HG02981 (cell line): ENCODE data around the gene NFE2.

ENCODE experiments used
- ATAC-seq: cut with Tn5 transposase; IDR thresholded peaks from one replicate; pipeline ENCODE4 v1.9.1; 2021; ENCODE audit warnings: mild to moderate bottlenecking, moderate library complexity; ENCODE audit not compliant: unreplicated experiment

Gene NFE2

DNA sequence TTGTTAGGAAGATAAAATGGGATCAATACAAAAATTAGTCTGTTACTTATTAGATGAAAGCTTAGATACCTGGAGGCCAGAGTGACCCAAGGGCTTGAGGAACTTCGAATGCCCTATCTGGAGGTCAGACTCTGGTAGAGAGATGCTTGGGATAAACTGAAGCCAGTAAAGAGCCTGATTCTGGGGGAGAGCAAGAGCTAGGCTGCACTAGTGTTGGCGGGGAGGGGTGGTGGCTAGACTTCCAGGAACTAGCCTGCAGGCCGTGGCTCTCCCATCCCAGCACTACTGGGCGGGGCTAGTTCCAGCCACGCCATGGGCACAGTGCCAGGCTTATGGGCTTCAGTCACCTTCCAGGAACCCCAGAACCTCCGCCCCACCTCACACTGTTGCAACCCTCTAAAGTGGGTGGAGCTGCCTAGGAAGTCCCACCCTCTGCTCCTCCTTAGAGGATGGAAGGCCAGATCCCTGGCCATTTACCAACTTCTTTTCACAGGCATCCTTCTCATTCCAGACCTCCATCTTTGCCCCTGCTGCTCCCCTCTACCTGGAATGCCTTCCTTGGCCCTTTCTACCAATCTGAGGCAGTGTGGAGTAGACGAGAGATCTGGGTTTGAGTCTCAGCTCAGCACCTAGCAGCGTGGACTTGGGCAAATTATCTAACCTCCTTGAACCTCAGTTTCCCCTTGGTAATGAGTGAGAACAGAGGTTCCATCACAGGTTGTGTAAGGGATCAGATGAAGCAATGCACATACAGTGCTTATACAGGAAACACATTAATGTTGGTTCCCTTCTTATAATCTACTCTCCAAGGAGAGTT lies 6.3 kb upstream of the NFE2 start:
- ATAC-seq, result no peak

DNA sequence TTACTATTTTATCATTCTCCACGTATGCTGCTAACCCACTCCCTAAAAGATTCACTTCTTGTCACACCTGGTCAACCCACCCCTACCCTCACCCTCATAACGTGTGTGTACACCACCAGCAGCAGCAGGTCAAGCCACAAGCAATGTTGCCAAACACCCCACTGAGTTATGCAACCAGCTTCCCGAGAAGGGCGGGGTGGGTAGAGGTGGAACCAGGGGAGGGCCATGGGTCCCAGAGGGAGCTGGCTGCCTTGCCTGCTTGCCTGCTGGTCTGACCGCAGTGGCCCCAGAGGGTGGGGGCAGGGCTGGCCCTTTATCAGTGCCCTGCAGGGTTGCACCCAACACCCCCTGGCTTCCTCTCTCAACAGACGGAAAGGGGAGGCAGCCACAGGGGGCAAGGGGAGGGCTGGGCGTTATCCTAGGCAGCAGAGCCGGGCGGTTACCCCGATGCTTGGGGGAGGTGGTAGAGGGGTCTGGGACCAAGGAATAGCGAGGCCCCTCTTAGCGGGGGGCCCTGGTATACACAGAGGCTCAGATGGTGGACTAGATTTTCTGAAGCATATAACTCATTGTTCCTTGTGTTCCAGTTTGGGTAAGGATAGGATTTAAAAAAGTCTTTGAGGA lies 3.5 kb upstream of the NFE2 start:
- no peak for ATAC-seq

DNA sequence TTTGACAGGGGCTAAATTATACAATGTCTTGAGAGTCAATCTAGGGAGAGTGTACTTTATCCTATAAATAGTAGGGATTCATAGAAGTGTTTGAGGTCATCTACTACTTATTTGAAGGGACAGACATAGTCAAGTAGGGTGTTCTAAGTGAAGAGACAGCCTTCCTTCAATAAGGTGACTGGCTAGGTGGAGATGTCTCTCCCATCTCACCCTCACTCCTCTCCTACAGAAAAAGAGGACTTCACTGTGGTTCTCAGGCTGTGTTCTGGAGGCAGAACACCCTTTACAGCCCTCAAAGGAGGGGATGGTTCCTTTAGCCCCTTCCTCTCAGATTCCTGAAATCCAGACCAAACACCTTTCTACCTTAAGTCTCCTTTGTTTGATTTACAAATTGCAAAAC lies 2.8 kb upstream of the NFE2 start:
- ATAC-seq, result no peak

DNA sequence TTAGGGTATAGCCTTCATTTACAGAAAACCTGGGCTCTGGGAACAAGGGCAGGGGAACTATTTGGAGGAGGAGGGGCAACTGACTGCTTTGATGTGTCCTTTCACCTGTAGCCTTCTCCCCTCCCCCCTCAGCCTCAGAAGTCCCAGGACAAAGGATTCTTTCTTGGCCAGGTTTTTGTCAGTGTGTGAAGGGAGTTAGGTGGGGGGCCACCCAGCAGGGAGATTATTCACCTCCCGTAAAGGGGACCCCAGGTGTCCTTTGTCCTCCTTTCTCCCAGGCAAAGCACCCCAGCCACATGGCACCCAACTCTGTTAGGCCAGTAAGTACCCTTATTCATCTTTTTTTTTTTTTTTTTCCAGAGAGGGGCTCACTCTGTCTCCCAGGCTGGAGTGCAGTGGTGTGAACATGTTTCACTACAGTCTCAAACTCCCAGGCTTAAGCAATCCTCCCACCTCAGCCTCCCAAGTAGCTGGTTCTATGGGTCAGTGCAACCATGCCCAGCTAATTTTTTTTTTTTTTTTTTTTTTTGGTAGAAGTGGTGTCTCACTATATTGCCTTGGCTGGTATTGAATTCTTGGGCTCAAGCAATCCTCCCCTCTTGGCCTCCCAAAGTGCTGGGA lies 723 bp upstream of the NFE2 start:
- ATAC-seq, result no peak

DNA sequence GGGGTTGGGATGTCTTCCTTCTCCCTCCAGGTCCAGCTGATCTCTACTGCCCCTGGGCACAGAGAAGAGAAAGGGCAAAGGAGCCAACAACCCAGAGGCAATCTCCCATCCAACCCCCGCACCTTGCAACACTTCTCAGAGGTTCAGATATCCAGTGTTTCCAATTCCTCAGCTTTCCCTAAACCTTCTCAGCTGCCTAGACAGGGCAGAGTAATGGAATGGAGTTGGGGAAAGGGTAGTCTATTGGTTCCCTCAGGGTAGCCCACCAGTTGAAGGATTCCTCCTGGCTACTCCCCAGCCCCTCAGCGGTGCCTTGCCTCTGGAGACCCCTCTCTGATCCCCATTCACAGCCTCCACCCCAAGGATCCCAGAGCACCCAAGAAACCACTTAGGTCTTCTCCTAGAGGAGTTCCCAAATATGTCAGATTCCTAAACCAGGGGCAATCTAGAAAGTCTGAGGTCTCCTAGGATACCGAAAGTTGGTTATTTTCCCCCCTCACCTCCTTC lies 537 bp downstream of the NFE2 start:
- ATAC-seq, result no peak

DNA sequence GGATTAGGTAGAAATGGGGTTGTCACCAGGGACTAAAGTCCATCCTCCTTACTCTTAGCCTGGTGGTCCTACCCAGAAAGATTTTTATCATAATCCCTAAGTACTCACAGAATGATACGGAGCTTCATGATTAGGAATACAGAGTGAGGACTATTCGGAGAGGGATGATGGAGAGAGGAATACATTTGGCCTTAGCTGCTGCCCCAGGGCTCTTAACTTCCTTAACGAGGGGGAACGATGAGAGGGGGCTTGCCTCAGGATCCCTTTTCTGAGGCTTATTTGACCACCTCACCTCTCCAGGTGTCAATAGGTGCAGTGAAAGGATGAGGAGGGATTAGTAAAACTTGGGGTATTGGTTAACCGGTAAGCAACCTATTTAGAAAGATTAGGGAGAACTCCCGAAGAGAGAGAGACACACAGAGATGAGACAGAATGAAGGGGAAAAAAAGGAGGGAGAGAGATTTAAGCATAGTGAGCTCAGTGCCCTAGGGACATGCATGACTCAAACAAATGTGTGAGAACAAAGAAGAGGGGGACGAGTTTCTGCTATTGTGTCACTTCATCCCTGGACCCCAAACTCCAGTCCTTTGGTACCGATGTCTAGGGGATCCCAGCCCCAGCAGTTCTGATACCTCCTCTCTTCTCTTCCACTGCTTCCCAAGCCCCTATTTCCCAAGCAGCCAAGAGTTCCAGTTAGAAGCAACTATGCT lies 1.1 kb downstream of the NFE2 start:
- ATAC-seq, result no peak

DNA sequence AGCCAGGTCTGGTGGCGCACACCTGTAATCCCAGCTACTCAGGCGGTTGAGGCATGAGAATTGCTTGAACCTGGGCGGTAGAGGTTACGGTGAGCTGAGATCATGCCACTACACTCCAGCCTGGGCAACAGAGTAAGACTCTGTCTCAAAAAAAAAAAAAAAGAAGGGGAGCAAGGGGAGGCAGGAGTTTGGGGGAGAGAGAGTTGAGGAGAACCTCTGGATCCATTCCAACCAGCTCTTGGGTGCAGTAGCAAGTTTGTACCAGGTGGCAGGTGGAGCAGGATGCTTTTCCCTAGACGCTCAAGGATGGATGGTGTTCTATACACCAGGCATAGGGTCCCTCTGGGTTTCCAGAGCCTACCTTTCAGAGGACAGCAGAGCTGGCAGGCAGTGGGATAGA lies 1.9 kb downstream of the NFE2 start:
- no peak for ATAC-seq

DNA sequence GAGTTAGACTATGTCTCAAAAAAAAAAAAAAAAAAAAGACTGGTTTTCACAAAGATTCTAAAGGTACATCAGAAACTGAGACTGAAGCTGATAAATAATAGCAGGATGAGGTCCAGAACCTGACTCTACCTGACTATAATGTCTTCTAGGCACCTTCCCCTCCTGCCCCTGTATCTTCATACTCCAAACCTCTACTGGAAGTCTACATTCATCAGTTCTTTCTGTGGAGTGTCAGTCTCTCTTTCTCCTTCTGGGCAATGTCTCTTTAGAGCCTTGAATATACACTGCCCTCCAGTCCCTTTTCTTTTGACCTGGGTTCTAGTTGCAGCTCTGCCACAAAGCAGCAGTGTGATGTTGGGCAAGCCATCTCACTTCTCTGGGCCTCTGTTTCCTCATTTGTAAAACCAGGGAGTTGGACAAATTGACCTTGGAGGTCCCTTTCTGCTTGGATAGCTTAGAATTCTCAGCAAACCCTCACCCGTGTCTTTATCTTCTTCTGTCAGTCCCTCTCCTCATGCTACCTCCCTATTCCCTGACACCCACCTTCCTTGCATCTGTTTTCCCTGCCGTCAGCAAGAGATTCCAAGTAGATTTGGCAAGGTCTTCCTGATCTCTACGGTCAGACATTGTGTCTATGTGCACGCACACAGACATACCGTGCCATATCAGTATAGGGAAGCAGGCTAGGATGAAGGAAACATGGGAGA lies 4.3 kb downstream of the NFE2 start:
- no peak for ATAC-seq

DNA sequence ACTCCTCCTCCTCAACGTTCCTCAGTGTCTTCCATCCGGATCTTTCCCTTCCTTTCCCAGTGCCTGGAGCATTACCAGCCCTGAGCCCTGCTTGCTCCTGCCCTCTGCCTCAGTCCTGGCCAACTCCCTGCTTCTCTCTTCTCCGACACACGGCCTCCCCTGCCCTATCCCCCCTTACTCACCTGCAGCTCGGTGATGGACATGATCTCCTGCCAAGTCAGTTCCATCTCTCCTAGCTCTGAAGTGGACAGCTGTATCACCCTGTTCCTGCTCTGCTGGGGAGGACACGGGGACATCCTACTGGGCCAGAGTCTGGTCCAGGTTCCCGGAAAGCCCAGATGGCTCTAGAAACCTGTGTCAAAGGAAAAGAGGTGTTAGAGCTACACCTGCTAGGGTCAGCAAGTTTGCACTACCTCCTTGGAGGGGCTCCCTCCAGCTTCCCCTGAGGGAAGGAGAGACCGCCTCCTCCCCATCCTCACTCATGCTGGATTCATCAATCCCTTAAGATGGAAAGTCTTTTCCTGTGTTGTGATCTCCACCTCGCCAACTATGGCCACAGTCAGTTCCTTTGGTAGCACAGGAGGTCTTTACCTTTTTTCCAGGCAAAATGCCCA lies 5.8 kb downstream of the NFE2 start:
- no peak for ATAC-seq

DNA sequence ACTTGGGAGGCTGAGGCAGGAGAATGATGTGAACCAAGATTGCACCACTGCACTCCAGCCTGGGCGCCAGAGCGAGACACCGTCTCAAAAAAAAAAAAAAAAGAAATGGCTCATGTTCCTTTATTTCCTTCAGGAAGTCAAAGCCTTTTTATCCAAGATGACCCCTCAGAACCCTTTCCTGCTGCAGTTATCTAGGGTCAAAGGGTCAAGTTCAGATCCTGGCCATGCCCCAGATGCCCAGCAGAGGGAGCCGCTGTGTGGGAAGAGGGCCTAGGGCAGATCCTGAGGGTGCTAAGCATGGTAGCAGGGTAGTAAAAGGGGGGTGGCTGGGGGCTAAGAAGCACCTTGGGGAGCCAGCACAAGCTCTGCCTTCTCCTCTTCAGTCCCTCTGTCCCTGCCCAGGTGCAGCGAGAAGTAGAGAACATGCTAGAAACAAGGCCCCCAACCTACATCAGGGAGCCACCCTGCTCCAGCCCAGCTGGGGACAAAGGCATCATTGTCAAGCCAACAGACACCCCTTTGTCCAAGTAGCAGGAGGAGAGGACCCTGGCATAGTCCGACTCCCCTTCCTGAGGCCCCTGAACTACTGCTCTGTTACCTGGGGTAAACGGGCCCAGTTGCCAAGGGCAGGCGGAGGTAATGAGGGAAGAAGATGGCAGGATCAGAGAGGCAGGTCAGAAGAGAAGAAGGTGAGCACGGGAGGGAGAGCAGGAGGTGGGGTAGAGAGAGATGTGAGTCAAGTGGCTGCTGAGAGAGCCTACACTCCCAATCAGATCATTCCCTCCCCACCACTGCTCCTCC lies 6.5 kb downstream of the NFE2 start:
- ATAC-seq, result peak; percentile 54

DNA sequence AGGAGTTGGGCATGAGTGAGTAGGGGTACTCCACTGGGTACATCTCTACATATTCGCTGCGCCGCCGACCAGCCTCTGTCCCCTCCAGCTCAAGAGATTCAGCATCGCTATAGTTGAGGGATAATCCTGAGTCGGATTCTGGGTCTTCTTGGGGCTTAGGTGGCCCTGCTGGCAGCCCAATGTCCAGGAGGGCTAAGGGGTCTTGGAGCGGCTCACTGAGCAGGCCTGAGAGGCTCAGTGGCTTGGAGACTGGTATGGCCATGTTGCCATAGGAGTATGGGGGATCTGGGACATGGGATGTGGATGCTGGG lies 7.9 kb downstream of the NFE2 start:
- ATAC-seq, result no peak

DNA sequence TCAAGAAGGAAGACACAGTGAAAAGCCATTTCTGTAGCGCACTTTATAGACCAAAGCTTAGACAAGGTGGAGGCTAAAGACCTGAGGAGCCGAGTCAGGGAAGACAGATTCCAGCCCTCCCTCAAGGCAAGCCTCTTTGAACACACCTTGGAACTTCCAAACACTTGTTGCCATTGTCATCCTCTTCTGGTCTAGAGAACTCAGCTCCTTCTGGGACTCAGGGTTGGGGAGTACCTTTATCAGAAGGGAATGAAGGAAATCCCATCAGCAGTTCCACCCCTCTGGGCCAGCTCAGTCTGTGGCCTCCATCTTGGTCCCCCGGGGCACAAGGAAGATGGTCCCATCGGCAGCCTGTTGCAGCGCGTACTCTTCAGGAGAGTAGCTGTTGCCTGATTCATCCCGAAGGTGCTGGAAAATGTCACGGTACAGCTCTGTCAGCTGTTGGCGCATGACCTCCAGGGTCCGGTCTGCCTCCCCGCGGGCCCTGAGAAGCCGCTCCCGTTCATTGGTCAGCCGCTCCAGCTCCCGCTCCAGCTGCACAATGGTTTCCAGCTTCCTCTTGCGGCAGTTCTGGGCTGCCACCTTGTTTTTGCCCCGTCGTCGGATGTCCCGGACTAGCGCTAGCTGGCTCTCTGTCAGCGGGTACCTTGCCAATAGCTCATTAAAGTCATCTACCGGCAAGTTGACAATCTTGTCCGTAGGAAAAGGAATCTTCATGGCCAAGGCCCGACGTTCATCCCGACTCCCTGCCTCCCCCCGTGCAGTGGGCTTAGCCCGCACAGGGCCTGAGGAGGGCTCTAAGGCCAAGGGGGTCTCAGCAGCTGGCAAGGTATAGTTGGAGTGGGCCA lies 8.5 kb downstream of the NFE2 start:
- ATAC-seq, result no peak

DNA sequence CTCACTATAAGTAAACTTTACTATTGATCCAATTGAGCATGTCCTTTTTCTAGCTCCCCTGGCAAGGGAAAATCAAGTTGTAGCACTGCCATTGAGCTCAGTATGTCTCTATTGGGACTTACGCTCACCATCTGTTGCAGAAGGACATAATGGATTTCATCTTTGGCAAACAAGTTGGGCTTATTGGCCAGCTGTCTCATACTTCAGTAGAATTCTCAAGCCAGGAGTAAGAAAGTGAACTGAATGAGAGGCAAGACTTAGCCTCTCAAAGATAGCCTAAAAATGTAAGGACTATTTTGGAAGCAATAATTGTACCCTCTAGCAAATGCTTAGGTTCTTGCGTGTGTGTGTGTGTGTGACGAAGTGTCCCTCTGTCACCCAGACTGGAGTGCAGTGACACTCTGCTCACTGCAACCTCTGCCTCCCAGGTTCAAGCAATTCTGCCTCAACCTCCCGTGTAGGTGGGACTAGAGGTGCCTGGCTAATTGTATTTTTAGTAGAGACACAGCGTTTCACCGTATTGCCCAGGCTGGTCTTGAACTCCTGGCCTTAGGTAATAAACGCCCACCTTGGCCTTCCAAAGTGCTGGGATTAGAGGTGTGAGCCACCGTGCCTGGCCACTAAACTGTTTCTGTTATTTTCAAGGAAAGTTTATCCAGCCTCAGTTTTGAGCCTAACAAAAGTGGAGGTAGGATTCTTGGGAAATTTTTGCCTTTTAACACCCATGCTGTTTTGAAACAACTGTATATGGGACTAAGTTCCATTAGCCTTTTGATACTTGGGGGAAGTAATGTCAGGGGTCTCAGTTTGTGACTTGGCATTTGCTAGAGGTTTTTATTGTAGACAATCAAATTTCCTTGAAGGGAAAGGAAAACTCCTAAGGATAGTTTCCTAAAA lies 13.3 kb downstream of the NFE2 start:
- no peak for ATAC-seq

DNA sequence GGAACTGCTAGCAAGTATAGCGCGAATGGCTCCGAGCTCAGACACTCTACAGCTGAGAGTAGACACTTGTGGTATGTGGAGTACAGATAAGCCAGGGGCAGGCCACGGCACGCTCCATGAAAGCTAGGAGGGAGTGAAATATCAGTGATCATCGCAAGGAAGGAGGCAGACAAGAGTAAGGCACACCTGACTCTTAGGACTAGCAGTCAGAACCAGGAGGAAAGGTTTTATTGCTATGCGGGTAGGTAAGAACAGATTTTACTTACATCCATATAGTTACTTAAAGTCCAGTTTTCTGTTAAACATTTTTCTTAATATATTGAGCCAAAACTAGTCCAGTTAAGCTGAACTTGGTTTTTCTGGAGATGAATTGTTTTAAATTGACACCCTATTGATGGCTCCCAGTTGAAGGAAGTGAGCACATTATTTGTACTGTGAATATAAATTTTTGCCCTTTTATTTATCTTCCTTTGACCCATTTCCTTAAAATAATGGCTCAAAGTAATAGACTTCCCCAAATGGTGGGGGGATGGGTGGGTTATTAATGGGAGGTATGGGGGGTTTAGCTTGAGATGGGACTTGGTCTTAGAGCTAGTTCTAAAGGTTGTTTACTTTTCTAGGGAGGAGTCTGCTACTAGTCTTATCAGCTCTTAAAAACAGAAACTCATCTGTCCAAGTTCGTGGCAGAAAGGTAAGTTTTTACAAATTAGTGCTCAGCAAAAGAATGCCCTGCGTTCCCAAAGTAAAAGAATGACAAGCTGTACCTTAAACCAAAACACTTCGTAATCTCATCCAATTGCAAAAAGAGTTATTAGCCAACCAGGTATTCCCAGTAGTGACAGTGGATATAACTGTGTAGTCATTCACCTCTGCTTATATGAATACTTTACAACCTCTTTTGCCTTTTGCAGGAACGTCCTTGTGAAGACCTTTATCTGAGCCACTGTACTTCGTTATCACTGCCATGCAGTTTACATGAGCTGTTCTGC lies 14.5 kb downstream of the NFE2 start:
- no peak for ATAC-seq

DNA sequence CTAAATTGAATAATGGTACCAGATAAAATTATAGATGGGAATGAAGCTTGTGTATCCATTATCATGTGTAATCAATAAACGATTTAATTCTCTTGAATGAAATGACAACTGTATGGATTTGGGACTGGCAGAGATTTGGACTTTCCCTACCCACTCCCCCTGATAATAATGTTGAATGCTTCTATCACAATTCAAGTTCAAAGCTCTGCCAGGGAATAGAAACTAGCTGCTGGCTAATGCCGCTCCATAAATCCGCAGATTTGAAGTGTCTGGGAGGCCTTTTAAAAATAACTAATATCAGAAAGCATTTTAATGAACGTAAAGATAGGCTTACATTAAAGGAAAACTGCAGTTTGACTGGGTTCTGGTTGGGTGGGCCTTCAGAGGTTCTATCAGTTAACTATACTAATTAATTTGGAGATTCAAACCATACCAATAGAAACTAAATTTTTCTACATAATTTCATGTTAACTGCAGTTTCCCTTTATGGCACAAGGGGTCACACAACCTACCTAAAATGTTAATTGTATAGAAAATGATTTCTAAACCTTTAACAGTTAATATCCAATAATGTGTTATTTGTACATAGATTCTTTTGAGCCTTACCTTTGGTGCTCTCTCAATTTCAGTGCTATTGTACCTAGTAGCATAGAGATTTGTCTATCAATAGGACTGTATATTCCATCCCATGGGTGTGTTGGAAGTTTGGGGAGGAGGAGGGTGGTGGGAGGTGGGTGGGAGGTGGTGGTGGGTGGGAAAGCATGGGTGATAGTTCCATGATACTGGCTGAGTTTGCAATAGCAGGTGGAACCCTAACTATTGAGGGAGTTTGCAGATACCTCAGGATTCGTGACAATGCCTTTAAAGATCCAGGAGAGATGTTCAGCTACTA lies 15.4 kb downstream of the NFE2 start:
- no peak for ATAC-seq
